ENCODE results near the gene CH25H. TPM values are rescaled to one million over a fixed set of nuclear protein-coding genes. Genes with fewer than 3 reads are reported as not detected.

The CH25H gene
- polyA plus RNA-seq (2012; ENCODE audit: insufficient read length, low read depth) = 10.6 TPM

GRCh38 chr10:89207181-89207800 is at the start of gene CH25H:
CH25H (minus strand) TSS chr10:89207317; CDS start chr10:89207292, 25 bp downstream.
- TF ChIP-seq SIN3A (IDR thresholded peaks at IDR 0.05; ENCODE audit: borderline replicate concordance, insufficient read depth, low read length) (no peak), POLR2AphosphoS5 (IDR thresholded peaks at IDR 0.05; ENCODE audit: low read depth, low read length) (peak; percentile 57; the same call in 1 of the 2 replicates)

DNA sequence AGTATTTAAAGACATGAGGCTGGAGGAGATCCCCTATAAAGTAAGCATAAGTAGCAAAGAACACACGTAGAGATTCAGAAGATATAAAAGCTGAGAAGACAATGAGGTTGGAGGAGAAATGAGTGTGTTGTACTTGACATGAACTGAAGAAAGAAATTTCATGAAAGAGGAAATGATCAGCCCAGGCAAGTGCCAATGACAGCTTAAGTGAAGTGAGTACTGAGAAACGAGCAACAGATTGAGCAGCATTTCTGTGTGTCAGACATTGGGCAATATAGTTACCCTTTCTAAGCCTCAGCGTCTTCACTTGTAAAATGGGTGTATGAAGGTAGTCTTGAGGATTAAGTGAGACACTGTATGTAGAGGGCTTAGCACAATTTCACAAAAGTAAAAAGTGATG is 49.2 kb upstream of the CH25H start:
- TF ChIP-seq POLR2AphosphoS5 (IDR thresholded peaks at IDR 0.05; ENCODE audit: low read depth, low read length) = no peak
- TF ChIP-seq FOXP2 (optimal IDR thresholded peaks at IDR 0.05; ENCODE audit: borderline replicate concordance, extremely low read depth, extremely low read length, insufficient read depth) = no peak
- TF ChIP-seq REST (IDR thresholded peaks at IDR 0.05; ENCODE audit: insufficient read depth in 1 of 2, low read depth in 2 of 2, low read length in 2 of 2) = no peak
- no peak for TF ChIP-seq SIN3A (IDR thresholded peaks at IDR 0.05; ENCODE audit: borderline replicate concordance, insufficient read depth, low read length)
- no peak for TF ChIP-seq TAF1 (IDR thresholded peaks at IDR 0.05; ENCODE audit: borderline replicate concordance, insufficient read depth, low read length)

DNA sequence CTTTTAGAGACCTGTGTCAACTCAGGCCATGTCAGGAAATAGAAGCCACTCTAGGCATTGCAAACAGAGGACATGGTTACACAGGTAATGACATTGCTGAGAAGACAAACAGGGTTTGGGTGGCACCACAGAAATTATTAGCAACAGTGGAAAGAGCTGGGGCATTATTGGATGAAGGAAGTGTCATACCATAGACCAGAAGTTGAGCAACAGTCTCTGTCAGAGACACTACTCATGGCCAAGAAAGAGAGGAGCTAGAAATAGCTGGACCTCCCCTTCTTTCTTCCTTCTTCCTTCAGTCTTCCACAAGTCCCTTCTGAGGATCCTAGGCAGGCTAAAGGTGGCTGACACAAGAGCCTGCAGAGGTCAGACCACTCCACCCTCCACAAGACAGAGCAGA is 48.7 kb upstream of the CH25H start:
- TF ChIP-seq POLR2AphosphoS5 (IDR thresholded peaks at IDR 0.05; ENCODE audit: low read depth, low read length) (no peak), FOXP2 (optimal IDR thresholded peaks at IDR 0.05; ENCODE audit: borderline replicate concordance, extremely low read depth, extremely low read length, insufficient read depth) (no peak), SIN3A (IDR thresholded peaks at IDR 0.05; ENCODE audit: borderline replicate concordance, insufficient read depth, low read length) (no peak), TAF1 (IDR thresholded peaks at IDR 0.05; ENCODE audit: borderline replicate concordance, insufficient read depth, low read length) (no peak), REST (IDR thresholded peaks at IDR 0.05; ENCODE audit: insufficient read depth in 1 of 2, low read depth in 2 of 2, low read length in 2 of 2) (no peak)

GRCh38 chr10:89252225-89252585 is 45.1 kb upstream of the CH25H start:
- TF ChIP-seq REST (IDR thresholded peaks at IDR 0.05; ENCODE audit: insufficient read depth in 1 of 2, low read depth in 2 of 2, low read length in 2 of 2) = no peak
- no peak for TF ChIP-seq SIN3A (IDR thresholded peaks at IDR 0.05; ENCODE audit: borderline replicate concordance, insufficient read depth, low read length)
- no peak for TF ChIP-seq TAF1 (IDR thresholded peaks at IDR 0.05; ENCODE audit: borderline replicate concordance, insufficient read depth, low read length)
- TF ChIP-seq FOXP2 (optimal IDR thresholded peaks at IDR 0.05; ENCODE audit: borderline replicate concordance, extremely low read depth, extremely low read length, insufficient read depth) = no peak
- TF ChIP-seq POLR2AphosphoS5 (IDR thresholded peaks at IDR 0.05; ENCODE audit: low read depth, low read length) = no peak

- peak; percentile 17 for TF ChIP-seq FOXP2 (optimal IDR thresholded peaks at IDR 0.05; ENCODE audit: borderline replicate concordance, extremely low read depth, extremely low read length, insufficient read depth)
- no peak for TF ChIP-seq POLR2AphosphoS5 (IDR thresholded peaks at IDR 0.05; ENCODE audit: low read depth, low read length)
- TF ChIP-seq SIN3A (IDR thresholded peaks at IDR 0.05; ENCODE audit: borderline replicate concordance, insufficient read depth, low read length) = no peak
- peak; percentile 75 to 84 for TF ChIP-seq REST (IDR thresholded peaks at IDR 0.05; ENCODE audit: insufficient read depth in 1 of 2, low read depth in 2 of 2, low read length in 2 of 2)
These were observed 44.5 kb upstream of the CH25H start, which contains the start of gene LIPA for GRCh38 chr10:89251409-89252224. LIPA (minus strand) TSS chr10:89251775; CDS start chr10:89247648, 4,127 bp downstream.
